Thymus (tissue), 11 donors: Measurements from ENCODE around the gene WDR5. TPM values are rescaled to one million over a fixed set of nuclear protein-coding genes. Genes with fewer than 3 reads are reported as not detected.

ENCODE experiments used
- DNase-seq, 9 donors: peaks; one replicate each; pipeline ENCODE4 v3.0.0-alpha.2; 2013; ENCODE audit warnings: low spot score in 9 of 9, low read depth in 6 of 9, missing footprints in 1 of 9
- H3K27ac ChIP-seq, 2 donors: one replicate each; pipeline ENCODE4 v1.5.1; 2013; ENCODE audit warnings: control low read depth in 1 of 2, low read depth in 1 of 2, low read length in 1 of 2, mild to moderate bottlenecking in 1 of 2, moderate library complexity in 1 of 2
- H3K27me3 ChIP-seq, 2 donors: one replicate each; pipeline ENCODE4 v1.5.1; 2013; ENCODE audit warnings: low read length in 1 of 2; ENCODE audit not compliant: control insufficient read depth in 2 of 2, insufficient read depth in 1 of 2
- H3K36me3 ChIP-seq, 2 donors: one replicate each; pipeline ENCODE4 v1.5.1; 2013; ENCODE audit warnings: low read length in 1 of 2, mild to moderate bottlenecking in 1 of 2, moderate library complexity in 1 of 2; ENCODE audit not compliant: control insufficient read depth in 2 of 2, insufficient read depth in 2 of 2
- H3K4me1 ChIP-seq, 2 donors: one replicate each; pipeline ENCODE4 v1.5.1; 2013; ENCODE audit warnings: low read length in 2 of 2; ENCODE audit not compliant: control insufficient read depth in 2 of 2, insufficient read depth in 2 of 2
- H3K4me3 ChIP-seq, 2 donors: one replicate each; pipeline ENCODE4 v1.5.1; 2013; ENCODE audit warnings: low read length in 2 of 2, control low read depth in 1 of 2, mild to moderate bottlenecking in 1 of 2
- H3K9me3 ChIP-seq, 2 donors: one replicate each; pipeline ENCODE4 v1.5.1; 2013; ENCODE audit warnings: low read length in 1 of 2, mild to moderate bottlenecking in 1 of 2; ENCODE audit not compliant: control insufficient read depth in 2 of 2, insufficient read depth in 1 of 2
- WGBS: extraction: QIAGEN DNeasy Blood & Tissue Kit; methylation state at CpG from one replicate; pipeline ENCODE4 v1.1.7; 2013; 5-methylcytosine and 5-hydroxymethylcytosine counted together
- polyA plus RNA-seq: library from polyadenylated mRNA; stranded (reverse); fragments of 200-250 nt; gene quantifications from one replicate; pipeline ENCODE4 v1.2.3, GENCODE V29; 2013
- total RNA-seq: library from RNA; stranded (reverse); fragments of 120-200 nt; gene quantifications from one replicate; pipeline ENCODE4 v1.2.4, GENCODE V29; 2013
- donor health status: healthy.

Gene WDR5
- total and polyA plus RNA-seq, 2 donors = 18.6 to 25.9 TPM

- 96% methylated on average over 11 of the region's 11 CpGs for WGBS
- Histone ChIP-seq H3K4me3 (no peak overlapping the region), H3K36me3 (peaks cover 0 to 4% of the 10 kb centered on the region in 2 donors), H3K27me3 (peaks cover 0 to under 1% of the 10 kb centered on the region in 2 donors), H3K4me1 (peaks cover 0 to 4% of the 10 kb centered on the region in 2 donors), H3K27ac (no peak overlapping the region), H3K9me3 (peaks cover 0 to 6% of the 10 kb centered on the region in 2 donors)
- no peak for DNase-seq
These were observed 33.1 kb downstream of the WDR5 start for GRCh38 chr9:134168757-134169550.

- no peak overlapping the region for H3K27ac ChIP-seq
- H3K9me3 ChIP-seq = peaks cover 0 to 4% of the 10 kb centered on the region in 2 donors
- no peak for DNase-seq
- peaks cover 4 to 5% of the 10 kb centered on the region in 2 donors for H3K4me1 ChIP-seq
- H3K4me3 ChIP-seq = no peak overlapping the region
- peaks cover 0 to 4% of the 10 kb centered on the region in 2 donors for H3K36me3 ChIP-seq
- H3K27me3 ChIP-seq = no peaks in the 10 kb centered on the region
- WGBS = 96% methylated on average over 24 of the region's 24 CpGs
These were observed 34.0 kb downstream of the WDR5 start for GRCh38 chr9:134169724-134170401.

- peaks cover 0 to 4% of the 10 kb centered on the region in 2 donors for H3K9me3 ChIP-seq
- peaks cover 0 to 4% of the 10 kb centered on the region in 2 donors for H3K36me3 ChIP-seq
- H3K4me3 ChIP-seq = no peak overlapping the region
- H3K27ac ChIP-seq = no peak overlapping the region
- no peaks in the 10 kb centered on the region for H3K27me3 ChIP-seq
- DNase-seq = no peak
- WGBS = 39% methylated on average over 17 of the region's 17 CpGs
- peaks cover 0 to 5% of the 10 kb centered on the region in 2 donors for H3K4me1 ChIP-seq
These were observed 34.8 kb downstream of the WDR5 start for GRCh38 chr9:134170532-134171315.

- H3K4me3 ChIP-seq = no peak overlapping the region
- no peak overlapping the region for H3K27ac ChIP-seq
- no peak for DNase-seq
- H3K9me3 ChIP-seq = peaks cover 0 to 4% of the 10 kb centered on the region in 2 donors
- peaks cover 0 to 2% of the 10 kb centered on the region in 2 donors for H3K36me3 ChIP-seq
- peaks cover 0 to 6% of the 10 kb centered on the region in 2 donors for H3K27me3 ChIP-seq
- H3K4me1 ChIP-seq = peaks cover 0 to 5% of the 10 kb centered on the region in 2 donors
- WGBS = 75% methylated on average over 23 of the region's 23 CpGs
These were observed 35.7 kb downstream of the WDR5 start for GRCh38 chr9:134171316-134172197.

GRCh38 chr9:134172198-134173126 is 36.6 kb downstream of the WDR5 start:
- Histone ChIP-seq H3K27ac (no peak overlapping the region), H3K9me3 (peaks cover 0 to 4% of the 10 kb centered on the region in 2 donors), H3K27me3 (peaks cover 0 to 8% of the 10 kb centered on the region in 2 donors), H3K4me3 (no peak overlapping the region), H3K4me1 (peaks cover 0 to 5% of the 10 kb centered on the region in 2 donors), H3K36me3 (no peaks in the 10 kb centered on the region)
- DNase-seq = no peak
- WGBS = 95% methylated on average over 31 of the region's 31 CpGs

GRCh38 chr9:134173127-134174072 is 37.5 kb downstream of the WDR5 start:
- 93% methylated on average over 46 of the region's 46 CpGs for WGBS
- DNase-seq = no peak
- Histone ChIP-seq H3K9me3 (peaks cover 0 to 4% of the 10 kb centered on the region in 2 donors), H3K27ac (no peak overlapping the region), H3K36me3 (no peaks in the 10 kb centered on the region), H3K4me3 (no peak overlapping the region), H3K4me1 (peaks cover 0 to 5% of the 10 kb centered on the region in 2 donors), H3K27me3 (peaks cover 0 to 10% of the 10 kb centered on the region in 2 donors)

- Histone ChIP-seq H3K27me3 (peaks cover 0 to 12% of the 10 kb centered on the region in 2 donors), H3K4me3 (no peak overlapping the region), H3K4me1 (peaks cover 0 to 9% of the 10 kb centered on the region in 2 donors), H3K36me3 (no peaks in the 10 kb centered on the region), H3K27ac (no peak overlapping the region), H3K9me3 (no peaks in the 10 kb centered on the region)
- 17% methylated on average over 9 of the region's 9 CpGs for WGBS
- no peak for DNase-seq
These were observed 38.2 kb downstream of the WDR5 start for GRCh38 chr9:134174073-134174449.
